ENCODE measurements around the gene HBZ.

The HBZ gene

DNA sequence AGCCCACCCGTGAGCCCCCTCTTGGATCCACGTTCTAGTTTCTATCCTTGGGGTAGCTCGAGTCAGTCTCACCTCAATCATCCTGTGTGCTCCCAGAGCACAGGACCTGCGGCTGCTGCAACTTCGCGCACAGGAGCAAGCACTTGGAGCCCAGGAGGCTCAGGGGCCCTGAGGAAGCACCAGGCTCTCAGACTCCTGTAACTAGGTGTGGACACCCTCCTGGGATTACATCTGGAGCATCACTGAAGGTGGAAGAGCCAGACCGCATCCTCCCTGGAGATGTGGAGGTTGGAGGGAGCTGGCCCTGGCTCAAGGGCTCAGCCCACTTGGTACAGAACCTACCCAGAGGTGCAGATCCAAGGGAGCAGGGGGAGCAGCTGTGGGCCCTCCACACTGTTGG, 30.6 kb downstream of the HBZ start:
- TF ChIP-seq, protein P1, sequence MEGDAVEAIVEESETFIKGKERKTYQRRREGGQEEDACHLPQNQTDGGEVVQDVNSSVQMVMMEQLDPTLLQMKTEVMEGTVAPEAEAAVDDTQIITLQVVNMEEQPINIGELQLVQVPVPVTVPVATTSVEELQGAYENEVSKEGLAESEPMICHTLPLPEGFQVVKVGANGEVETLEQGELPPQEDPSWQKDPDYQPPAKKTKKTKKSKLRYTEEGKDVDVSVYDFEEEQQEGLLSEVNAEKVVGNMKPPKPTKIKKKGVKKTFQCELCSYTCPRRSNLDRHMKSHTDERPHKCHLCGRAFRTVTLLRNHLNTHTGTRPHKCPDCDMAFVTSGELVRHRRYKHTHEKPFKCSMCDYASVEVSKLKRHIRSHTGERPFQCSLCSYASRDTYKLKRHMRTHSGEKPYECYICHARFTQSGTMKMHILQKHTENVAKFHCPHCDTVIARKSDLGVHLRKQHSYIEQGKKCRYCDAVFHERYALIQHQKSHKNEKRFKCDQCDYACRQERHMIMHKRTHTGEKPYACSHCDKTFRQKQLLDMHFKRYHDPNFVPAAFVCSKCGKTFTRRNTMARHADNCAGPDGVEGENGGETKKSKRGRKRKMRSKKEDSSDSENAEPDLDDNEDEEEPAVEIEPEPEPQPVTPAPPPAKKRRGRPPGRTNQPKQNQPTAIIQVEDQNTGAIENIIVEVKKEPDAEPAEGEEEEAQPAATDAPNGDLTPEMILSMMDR (IDR thresholded peaks at IDR 0.05; ENCODE audit: borderline replicate concordance, extremely low read depth, low read length, poor library complexity, severe bottlenecking), result no peak
- no peak for TF ChIP-seq EZH2 (IDR thresholded peaks at IDR 0.05; ENCODE audit: borderline replicate concordance, low read depth, low read length, severe bottlenecking)
- H3K4me3 ChIP-seq (ENCODE audit: low read depth in 1 of 2, low read length in 2 of 2), result no peak overlapping the region
- peaks cover 13% of the 10 kb centered on the region; the same call in 1 of the 2 replicates for H4K20me1 ChIP-seq (ENCODE audit: insufficient read depth, low read length)
- no peak overlapping the region for H3K27ac ChIP-seq (ENCODE audit: low read length)
- H2AFZ ChIP-seq (ENCODE audit: low read depth, low read length), result no peak overlapping the region
- no peaks in the 10 kb centered on the region for H3K9me3 ChIP-seq (ENCODE audit: insufficient read depth, low read length, severe bottlenecking)
- H3K36me3 ChIP-seq (ENCODE audit: insufficient read depth, low read length), result peaks cover 24% of the 10 kb centered on the region
- H3K9ac ChIP-seq (ENCODE audit: low read depth, low read length), result no peak overlapping the region
- H3K4me2 ChIP-seq (ENCODE audit: insufficient read depth, low read length), result no peak overlapping the region
- DNase-seq, result no peak
- ATAC-seq (ENCODE audit: insufficient read depth, low read depth), result no peak
- H3K79me2 ChIP-seq (ENCODE audit: insufficient read depth, low read length), result no peaks in the 10 kb centered on the region
- H3K4me1 ChIP-seq (ENCODE audit: insufficient read depth, low read length), result peaks cover 11% of the 10 kb centered on the region
- H3K27me3 ChIP-seq (ENCODE audit: insufficient read depth, low read length, poor library complexity), result no peaks in the 10 kb centered on the region

DNA sequence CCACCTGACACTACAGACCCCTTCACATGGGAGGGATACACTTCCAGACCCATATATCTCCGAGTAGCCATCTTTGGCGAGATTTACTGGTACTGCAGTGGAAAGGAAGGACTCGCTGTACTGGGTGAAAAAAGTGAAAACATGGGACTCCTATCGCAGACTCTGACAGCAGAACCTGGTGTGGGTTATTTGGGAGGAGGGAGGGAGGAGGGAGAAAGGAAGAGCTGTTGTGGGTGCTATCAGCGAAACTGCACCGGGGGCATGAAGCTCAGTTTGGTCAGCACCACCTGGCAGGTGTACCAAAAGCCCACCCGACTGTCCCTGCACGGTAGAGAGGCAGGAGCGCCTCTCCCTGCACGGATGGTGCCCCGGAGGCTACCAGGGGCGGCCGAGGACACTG, 32.8 kb downstream of the HBZ start:
- peaks cover 27% of the 10 kb centered on the region for H4K20me1 ChIP-seq (ENCODE audit: insufficient read depth, low read length)
- peaks cover 11% of the 10 kb centered on the region for H3K4me1 ChIP-seq (ENCODE audit: insufficient read depth, low read length)
- H3K9ac ChIP-seq (ENCODE audit: low read depth, low read length), result no peak overlapping the region
- no peak overlapping the region for H3K27ac ChIP-seq (ENCODE audit: low read length)
- no peaks in the 10 kb centered on the region for H3K79me2 ChIP-seq (ENCODE audit: insufficient read depth, low read length)
- peaks cover 46% of the 10 kb centered on the region for H3K36me3 ChIP-seq (ENCODE audit: insufficient read depth, low read length)
- TF ChIP-seq EZH2 (IDR thresholded peaks at IDR 0.05; ENCODE audit: borderline replicate concordance, low read depth, low read length, severe bottlenecking), result no peak
- TF ChIP-seq, protein P1 (IDR thresholded peaks at IDR 0.05; ENCODE audit: borderline replicate concordance, extremely low read depth, low read length, poor library complexity, severe bottlenecking), result no peak
- H3K4me3 ChIP-seq (ENCODE audit: low read depth in 1 of 2, low read length in 2 of 2), result no peak overlapping the region
- no peak overlapping the region for H3K4me2 ChIP-seq (ENCODE audit: insufficient read depth, low read length)
- H3K27me3 ChIP-seq (ENCODE audit: insufficient read depth, low read length, poor library complexity), result no peaks in the 10 kb centered on the region
- no peak overlapping the region for H2AFZ ChIP-seq (ENCODE audit: low read depth, low read length)
- no peak for ATAC-seq (ENCODE audit: insufficient read depth, low read depth)
- no peak for DNase-seq
- H3K9me3 ChIP-seq (ENCODE audit: insufficient read depth, low read length, severe bottlenecking), result no peaks in the 10 kb centered on the region

DNA sequence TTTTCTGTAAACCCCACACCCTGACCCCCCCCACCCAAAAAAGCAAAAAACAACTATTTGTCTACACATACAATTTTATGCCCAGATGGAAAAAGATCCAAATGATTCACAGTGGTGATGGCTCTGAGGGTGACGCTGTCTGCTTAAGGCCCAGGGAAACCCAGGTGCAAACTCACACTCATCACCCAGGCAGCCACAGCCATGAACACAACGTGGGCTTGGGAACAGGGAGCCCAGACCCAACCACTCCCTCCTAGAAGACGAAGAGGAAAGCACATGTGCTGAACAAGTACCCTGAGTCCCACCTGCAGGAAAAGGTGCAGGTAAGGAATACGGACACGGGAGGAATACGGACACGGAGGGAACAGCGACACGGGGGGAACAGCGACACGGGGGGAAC, 33.2 kb downstream of the HBZ start:
- Histone ChIP-seq H3K79me2 (ENCODE audit: insufficient read depth, low read length) (no peaks in the 10 kb centered on the region), H3K27ac (ENCODE audit: low read length) (no peak overlapping the region), H3K4me3 (ENCODE audit: low read depth in 1 of 2, low read length in 2 of 2) (no peak overlapping the region), H3K4me1 (ENCODE audit: insufficient read depth, low read length) (peaks cover 11% of the 10 kb centered on the region), H4K20me1 (ENCODE audit: insufficient read depth, low read length) (peaks cover 30% of the 10 kb centered on the region), H3K27me3 (ENCODE audit: insufficient read depth, low read length, poor library complexity) (no peaks in the 10 kb centered on the region), H3K36me3 (ENCODE audit: insufficient read depth, low read length) (peaks cover 50% of the 10 kb centered on the region), H2AFZ (ENCODE audit: low read depth, low read length) (no peak overlapping the region), H3K9me3 (ENCODE audit: insufficient read depth, low read length, severe bottlenecking) (no peaks in the 10 kb centered on the region), H3K9ac (ENCODE audit: low read depth, low read length) (no peak overlapping the region), H3K4me2 (ENCODE audit: insufficient read depth, low read length) (no peak overlapping the region)
- ATAC-seq (ENCODE audit: insufficient read depth, low read depth), result no peak
- no peak for DNase-seq
- TF ChIP-seq, protein P1 (IDR thresholded peaks at IDR 0.05; ENCODE audit: borderline replicate concordance, extremely low read depth, low read length, poor library complexity, severe bottlenecking), result no peak
- no peak for TF ChIP-seq EZH2 (IDR thresholded peaks at IDR 0.05; ENCODE audit: borderline replicate concordance, low read depth, low read length, severe bottlenecking)

DNA sequence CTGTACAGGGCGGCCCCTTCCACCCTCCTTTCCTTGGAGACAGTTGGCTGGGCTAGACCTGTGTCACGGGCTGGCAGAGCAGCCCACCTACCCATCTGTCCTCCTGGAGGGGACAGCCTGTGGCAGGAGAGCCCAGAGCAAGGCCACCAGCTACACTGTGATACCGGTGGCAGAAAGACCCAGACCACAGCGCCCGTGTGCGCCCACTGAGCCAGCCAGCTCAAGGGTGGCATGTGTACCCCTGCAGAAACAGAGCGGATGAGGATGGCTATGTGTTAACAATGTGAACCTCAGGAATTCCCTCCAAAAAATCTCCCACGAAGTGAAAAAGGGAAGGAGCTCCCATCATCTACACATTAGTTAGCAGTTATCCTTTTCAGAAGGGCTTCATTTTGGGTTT, 34.9 kb downstream of the HBZ start:
- ATAC-seq (ENCODE audit: insufficient read depth, low read depth) (no peak), DNase-seq (no peak)
- no peaks in the 10 kb centered on the region for H3K79me2 ChIP-seq (ENCODE audit: insufficient read depth, low read length)
- H3K27ac ChIP-seq (ENCODE audit: low read length), result no peak overlapping the region
- H3K9ac ChIP-seq (ENCODE audit: low read depth, low read length), result no peak overlapping the region
- TF ChIP-seq EZH2 (IDR thresholded peaks at IDR 0.05; ENCODE audit: borderline replicate concordance, low read depth, low read length, severe bottlenecking), result no peak
- TF ChIP-seq, protein P1 (IDR thresholded peaks at IDR 0.05; ENCODE audit: borderline replicate concordance, extremely low read depth, low read length, poor library complexity, severe bottlenecking), result no peak
- no peak overlapping the region for H3K4me3 ChIP-seq (ENCODE audit: low read depth in 1 of 2, low read length in 2 of 2)
- H3K36me3 ChIP-seq (ENCODE audit: insufficient read depth, low read length), result peaks cover 67% of the 10 kb centered on the region
- no peaks in the 10 kb centered on the region for H3K4me1 ChIP-seq (ENCODE audit: insufficient read depth, low read length)
- H2AFZ ChIP-seq (ENCODE audit: low read depth, low read length), result no peak overlapping the region
- H4K20me1 ChIP-seq (ENCODE audit: insufficient read depth, low read length), result peaks cover 42% of the 10 kb centered on the region
- no peaks in the 10 kb centered on the region for H3K9me3 ChIP-seq (ENCODE audit: insufficient read depth, low read length, severe bottlenecking)
- no peaks in the 10 kb centered on the region for H3K27me3 ChIP-seq (ENCODE audit: insufficient read depth, low read length, poor library complexity)
- H3K4me2 ChIP-seq (ENCODE audit: insufficient read depth, low read length), result no peak overlapping the region
